Peyer's patch (tissue), 4 donors: ENCODE measurements around the gene ZNF705A.

Experiments used
- CTCF ChIP-seq, 6 experiments: fragments of 450-650 bp in 4 of 6; fragments of 200-600 bp in 2 of 6; sonication (generic) in 1 of 6; IDR thresholded peaks; one replicate each; pipeline ENCODE4 v1.5.1; 2017 to 2019; ENCODE audit warnings: antibody characterized with exemption in 6 of 6, mild to moderate bottlenecking in 3 of 6, moderate library complexity in 1 of 6
- POLR2A ChIP-seq, 2 donors: fragments of 450-650 bp; IDR thresholded peaks; one replicate each; pipeline ENCODE4 v1.5.1; 2017; ENCODE audit warnings: antibody characterized with exemption in 2 of 2, mild to moderate bottlenecking in 2 of 2, moderate library complexity in 2 of 2

GRCh38 chr12:8146442-8146771 lies 10.4 kb upstream of the ZNF705A start:
- TF ChIP-seq CTCF (IDR thresholded peaks at IDR 0.05) = no peak
- no peak for TF ChIP-seq POLR2A (IDR thresholded peaks at IDR 0.05)
